GM03348 (cell line): ENCODE measurements around the gene CUL2.
A peak's percentile ranks its signal among the peaks of the same experiment; 100 is the strongest.
"Not testable (repeated sequence)": the region's sequence is repeated elsewhere in the genome, so short reads cannot be mapped to it uniquely, and the experiment has no call there.

ENCODE experiments used
- DNase-seq: peaks from one replicate; pipeline ENCODE4 v3.0.0; 2012; ENCODE audit warnings: low spot score

The CUL2 gene

DNA sequence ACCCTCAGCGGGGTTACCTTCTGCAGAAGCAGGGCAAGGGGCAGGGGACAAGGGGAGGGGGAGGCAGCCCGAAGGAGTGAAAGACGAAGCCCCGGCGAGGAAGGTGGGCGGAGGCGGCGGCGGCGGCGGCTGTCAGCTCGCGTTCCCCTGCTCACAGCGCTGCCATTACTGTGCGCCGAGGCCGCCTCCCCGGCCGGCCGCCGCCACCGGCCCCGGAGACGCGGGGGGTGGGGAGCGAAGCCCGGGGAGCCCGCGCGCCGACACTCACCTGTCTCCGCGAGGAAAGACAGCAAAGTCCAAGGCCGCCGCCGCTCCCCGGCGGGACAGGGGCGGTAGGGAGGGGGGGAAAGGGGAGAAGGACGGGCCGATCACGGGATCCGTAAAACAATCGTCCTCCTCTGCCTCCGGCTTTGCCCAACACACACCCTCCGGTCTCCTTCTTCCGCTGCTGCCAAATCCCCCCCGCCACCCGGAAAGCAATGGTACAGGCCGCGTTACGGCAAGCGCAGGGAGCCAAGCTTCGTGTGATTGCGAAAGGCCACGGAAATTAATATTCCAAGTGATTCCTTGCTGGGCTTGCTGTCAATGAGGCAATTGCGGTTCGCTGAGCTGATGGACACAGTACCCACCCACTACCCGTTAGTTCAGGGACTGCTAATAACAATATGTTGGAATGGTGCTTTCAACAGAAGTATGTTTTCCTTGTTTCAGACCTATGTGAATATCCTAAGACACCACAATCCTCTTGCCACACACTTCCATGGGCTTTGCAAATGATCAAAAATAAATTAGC is at the start of gene CUL2:
Gene CUL2, minus strand, starts transcription at position 180 of the 793 bp plus-strand sequence. CDS start 19,024 bp downstream, outside the sequence.
- DNase-seq: peak; percentile 97

DNA sequence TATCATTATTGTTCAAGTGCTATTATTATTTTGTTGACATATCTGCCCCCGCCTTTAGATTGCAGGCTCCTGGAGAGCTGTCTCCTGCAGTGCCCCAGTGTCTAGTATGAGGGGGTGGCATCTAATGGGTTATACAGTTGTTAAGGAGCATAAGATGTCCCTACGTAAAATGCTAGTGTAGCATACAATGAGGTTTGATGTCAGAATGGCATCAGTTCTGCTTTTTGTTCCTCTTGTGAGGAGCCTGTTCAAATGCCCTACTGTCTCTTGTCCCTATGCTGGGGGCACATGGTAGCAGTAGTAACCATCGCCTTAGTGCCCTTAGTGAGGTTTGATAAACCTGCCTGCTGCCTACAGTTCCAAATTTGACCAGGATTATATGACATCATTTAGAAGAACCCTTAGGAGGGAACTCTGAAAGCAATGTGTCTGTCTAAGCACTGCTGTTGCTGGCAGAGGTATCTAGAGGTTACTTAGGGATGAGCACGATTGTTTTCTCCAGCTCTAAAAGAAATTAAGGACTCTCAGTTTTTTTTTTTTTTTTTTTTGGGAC is 46.2 kb upstream of the CUL2 start:
- no peak for DNase-seq

DNA sequence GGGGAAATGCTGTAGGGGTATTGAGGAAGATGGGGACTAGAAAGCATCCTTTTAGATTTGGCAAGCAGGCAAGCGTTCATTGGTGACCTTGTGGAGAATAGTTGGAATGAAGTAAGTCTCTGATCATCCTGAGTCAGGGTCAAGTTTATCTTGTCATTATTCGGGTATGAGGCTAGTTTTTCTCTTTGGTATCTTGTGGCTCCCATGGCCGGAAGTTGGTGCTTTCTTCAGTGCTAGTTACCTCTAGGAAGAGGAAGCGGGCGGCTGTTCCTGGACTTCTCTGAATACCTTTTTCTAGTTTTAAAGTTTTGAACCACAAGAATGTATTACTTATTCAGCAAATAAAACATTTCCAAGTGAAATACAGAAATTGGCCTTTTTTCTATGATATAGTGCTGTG is 45.7 kb upstream of the CUL2 start:
- DNase-seq: peak; percentile 9

DNA sequence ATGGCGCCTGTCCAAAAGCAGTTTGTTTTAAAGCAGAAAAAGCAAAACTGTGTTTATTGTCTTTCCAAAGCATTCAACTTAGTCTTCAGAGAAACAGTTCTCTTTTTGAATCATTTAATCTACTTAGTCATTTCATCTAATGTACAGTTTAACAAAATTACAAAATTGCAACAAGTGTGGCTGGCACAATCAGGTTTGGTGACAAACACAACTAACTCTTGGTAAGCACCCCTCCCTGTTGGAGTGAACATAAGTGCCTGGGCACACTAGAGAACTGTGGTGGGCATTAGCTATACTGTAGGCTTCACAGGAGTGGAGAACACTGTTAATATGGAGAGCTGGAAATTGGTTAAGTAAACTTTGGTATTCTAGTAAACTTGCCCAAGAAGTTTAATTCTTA is 43.4 kb upstream of the CUL2 start:
- DNase-seq: no peak

DNA sequence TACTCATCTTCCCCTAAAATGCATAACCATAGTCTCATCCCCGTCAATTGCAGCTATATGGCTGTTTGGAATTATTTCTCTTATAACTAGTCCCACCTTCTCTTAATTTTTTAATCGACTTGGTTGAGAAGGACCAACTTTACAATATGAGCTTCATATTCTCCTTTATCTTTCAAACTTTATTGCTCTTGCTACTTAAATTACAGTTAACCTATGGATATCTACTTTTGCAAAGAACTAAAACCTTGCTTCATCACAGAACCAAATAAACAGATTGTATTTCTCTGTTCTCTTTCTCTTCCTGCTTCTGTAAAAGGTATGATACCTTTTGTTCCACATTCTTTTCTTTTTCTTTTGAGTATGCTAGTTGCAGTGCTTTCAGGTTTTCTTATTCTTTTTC is 42.6 kb upstream of the CUL2 start:
- DNase-seq: no peak

DNA sequence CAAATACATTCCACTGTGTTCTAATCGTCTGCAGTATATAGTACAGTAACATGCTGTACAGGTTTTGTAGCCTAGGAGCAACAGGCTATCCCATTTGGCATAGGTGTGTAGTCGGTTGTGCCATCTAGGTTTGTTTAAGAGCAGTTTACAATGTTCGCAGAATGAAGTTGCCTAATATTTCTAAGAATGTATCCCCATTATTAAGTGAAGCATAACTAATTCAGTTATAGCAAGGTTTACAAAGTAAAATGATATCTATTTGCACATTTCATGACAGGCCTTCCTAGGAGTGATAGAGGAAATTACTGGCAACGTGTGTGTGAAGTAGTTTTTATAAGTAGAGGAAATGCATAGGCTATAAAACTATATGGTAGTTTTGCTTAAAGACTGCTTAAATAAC is 40.5 kb upstream of the CUL2 start:
- DNase-seq: no peak

DNA sequence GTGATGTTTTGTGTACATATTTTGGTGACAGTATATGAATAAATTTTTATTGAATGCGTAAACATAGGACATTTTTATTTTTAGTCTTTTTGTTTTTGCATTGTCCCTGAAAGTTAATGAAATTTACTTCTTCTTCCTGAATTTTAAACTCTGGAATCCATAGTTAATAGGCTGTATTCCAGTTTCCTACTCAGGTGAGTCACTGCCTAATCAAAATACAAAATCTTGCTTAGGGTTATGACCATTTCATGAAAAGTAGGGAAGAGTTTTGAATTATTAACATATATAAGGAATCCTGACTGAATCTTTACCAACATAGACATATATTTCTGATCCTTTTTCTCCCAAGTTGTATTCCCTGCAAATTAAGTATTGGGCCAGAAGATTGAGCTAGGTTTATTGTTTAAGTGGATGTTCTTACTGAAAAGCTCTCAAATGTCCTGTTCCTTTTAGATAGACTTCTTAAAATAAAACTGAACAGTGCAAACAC is 39.1 kb upstream of the CUL2 start:
- no peak for DNase-seq

DNA sequence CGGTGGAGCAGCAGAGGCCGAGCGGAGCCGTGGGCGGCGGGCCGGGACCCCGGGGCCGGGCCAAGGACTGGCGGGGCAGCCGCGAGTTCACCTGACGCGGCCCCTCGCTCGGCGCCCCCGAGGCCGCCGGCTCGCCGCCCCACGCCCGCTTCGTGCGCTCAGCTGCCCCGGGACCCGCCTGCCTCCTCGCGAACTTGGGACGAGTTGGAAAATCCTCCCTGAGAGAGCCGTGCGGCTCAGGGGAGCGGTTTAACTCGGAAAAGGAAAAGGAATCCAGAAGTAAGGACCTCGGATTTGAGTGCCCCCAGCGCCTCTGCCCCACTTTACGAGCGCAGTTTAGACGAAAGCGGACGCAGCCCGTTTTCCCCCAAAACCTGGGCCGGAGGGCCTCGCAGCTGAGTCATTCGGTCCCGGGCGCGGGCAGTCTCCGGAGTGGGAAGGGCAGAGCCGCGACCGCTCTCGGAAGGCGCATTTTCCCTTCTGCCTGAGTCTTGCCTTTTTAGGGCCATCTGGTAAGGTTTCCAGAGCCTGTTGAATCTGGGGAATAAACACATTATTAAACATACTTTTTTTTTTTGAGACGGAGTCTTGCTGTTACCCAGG is 37.2 kb upstream of the CUL2 start:
- peak; percentile 77 for DNase-seq

DNA sequence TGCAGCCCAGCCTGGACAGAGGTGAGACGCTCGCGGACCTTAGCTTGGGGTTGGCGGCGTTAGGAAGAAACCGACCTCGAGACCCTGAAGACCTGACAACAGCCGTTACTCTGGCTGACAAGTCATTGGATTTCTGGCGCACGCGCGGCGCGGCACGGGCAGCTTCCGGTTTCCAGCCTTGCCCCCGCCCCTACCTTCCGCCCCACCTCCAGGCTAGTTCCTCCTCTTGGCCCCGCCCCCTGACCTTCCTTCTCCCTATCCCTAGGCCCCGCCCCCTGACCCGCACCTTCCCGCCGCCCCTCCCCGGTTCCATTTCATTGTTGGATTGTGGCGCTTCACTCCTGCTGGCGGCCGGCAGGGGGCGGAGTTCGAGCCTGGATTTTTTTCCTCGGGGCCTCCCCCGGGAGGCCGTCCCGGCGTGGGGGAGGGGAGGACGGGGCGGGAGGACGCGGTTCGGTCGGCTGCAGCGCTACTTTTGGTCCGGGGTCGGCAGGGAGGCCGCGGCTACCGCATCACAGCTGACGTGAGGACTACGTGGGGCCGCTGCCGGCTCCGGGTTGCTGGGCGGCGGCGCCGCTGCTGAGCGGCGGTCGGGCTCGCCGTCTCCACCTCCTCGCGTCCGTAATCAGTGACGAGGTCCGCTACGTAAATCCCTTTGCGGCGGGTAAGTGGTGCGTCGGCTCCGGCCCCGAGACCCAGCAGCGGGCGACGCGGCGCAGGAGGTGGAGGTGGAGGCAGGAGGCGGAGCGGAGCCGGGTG is 36.6 kb upstream of the CUL2 start, which contains the start of gene CREM:
Gene CREM, plus strand, starts transcription at position 317 of the 759 bp plus-strand sequence. CDS start 10,990 bp downstream, outside the sequence.
- DNase-seq: peak; percentile 98

DNA sequence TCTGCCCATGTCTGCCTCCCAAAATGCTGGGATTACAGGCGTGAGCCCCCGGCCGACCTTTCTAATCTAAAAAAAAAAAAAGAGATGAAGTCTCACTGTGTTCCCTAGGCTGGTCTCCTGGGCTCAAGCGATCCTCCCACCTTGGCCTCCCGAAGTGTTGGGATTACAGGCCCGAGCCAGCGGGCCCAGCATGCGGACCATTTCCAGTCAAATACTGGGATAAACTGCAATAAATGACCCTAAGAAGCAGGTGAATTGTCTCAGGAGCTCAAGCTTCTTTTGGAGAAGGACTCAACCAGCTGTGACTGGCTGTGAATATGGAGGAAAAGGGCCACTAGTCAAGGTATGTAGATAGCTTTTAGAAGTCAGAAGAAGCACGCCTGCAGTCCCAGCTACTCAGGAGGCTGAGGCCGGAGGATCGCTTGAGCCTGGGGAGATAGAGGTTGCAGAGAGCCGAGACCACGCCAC is 36.0 kb upstream of the CUL2 start:
- no peak for DNase-seq

DNA sequence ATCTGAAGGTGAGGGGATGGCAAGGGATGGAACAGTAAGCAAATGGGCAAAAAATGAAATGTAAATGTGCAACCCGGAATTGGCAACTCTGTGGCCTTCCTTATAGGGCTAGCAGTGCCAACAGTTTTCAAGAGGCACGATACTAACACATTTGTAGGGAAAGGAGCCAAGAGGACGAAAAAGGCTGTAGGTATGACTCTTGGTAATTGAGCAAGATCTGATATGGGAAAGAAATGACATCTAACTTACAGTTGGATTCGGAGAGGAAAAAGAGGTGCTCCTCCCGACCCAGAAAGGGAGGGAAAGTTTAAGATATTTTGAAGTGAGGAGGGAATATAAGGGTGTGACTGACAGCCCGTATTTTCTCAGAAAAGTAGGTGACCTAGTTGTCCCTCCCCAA is 34.4 kb upstream of the CUL2 start:
- DNase-seq: no peak

DNA sequence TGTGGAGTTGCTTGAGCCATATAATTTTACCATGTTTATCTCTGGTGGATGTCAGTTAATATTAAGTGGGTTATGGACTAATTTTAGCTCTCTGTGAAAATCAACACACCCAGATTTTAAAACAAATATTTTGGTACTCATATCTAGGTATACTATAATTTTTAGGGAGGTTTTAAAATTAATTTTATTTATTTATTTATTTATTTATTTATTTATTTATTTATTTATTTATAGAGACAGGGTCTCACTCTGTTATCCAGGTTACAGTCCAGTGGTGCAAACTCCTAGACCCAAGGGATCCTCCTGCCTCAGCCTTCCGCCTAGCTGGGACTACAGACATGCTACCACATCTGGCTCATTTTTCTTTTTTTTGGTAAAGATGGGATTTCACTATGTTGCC is 29.2 kb upstream of the CUL2 start:
- DNase-seq: no peak

DNA sequence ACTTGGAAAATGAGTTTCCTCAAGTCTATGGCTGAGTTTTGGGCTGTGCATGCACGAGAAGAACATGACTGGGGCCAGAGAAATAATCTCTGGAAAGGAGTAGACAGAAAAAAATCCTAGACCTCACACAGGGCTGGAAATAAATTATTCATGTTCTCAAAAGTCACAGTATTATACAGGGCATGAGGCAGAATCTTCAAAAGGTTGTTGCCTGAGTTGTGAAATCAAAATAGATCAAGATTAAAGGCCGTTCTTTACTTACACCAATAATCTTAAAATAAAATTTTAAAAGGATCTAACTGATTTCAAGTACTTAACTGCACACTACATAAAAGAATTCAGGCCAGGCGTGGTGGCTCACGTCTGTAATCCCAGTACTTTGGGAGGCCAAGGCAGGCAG is 22.4 kb upstream of the CUL2 start:
- no peak for DNase-seq

DNA sequence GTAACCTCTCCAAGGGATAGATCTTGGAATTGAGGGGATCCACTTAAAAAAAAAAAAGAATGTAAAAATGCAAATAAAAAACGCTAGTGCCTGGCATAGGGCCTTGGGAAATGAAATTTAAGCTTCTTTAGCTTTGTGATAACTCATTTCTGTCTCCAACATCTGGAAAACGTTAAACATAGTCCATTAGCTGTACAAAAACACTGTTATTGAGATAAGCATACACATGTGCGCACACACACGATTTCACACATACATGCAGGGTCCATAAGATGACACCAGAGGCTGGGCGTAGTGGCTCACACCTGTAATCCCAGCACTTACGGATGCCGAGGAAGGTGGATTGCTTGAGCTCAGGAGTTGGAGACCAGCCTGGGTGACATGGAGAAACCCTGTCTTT is 13.7 kb upstream of the CUL2 start:
- no peak for DNase-seq

DNA sequence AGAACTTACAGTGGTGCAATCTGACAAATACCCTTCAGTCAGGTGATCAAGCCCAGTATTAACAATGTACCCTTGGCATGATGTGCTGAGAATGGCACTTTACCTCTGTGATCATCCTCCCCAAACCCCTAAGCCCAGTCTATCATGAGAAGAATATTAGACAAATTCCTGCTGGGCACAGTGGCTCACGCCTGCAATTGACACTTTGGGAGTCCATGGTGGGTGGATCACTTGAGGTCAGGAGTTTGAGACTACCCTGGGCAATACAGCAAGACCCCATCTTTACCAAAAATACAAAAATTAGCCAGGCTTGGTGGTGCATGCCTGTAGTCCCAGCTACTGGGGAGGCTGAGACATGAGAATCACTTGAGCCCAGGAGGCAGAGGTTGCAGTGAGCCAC is 7.4 kb upstream of the CUL2 start:
- no peak for DNase-seq

DNA sequence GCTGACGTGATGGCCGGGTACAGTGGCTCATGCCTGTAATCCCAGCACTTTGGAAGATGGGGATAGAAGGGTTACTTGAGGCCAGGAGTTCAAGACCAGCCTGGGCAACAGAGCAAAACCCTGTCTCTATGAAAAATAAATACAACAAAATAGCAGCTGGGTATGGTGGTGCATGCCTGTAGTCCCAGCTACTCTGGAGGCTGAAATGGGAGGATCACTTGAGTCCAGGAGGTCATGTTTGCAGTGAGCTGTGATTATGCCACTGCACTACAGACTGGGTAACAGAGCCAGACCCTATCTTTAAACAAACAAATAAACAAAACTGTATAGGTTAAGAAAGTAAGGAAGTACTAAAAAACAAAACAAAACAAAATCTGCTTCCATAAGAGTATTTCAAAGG is 6.2 kb upstream of the CUL2 start:
- no peak for DNase-seq

DNA sequence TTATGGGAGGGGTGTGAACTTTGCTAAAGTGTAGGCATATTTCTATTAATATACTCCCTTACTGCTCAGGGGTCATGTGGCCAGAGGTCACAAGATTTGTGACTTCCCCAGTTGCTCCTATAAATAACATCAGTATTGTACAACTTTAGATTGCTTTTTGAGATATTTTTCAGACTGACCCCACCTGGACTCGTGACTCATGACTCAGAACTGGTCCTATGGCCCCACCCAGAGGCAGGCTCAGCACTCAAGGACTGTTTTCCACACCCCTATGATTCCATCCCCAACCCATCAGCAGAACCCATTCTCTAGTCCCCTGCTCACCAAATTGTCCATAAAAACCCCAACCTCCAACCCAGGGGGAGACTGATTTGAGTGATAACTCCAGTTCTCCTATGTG is 2.7 kb upstream of the CUL2 start:
- DNase-seq: no peak

DNA sequence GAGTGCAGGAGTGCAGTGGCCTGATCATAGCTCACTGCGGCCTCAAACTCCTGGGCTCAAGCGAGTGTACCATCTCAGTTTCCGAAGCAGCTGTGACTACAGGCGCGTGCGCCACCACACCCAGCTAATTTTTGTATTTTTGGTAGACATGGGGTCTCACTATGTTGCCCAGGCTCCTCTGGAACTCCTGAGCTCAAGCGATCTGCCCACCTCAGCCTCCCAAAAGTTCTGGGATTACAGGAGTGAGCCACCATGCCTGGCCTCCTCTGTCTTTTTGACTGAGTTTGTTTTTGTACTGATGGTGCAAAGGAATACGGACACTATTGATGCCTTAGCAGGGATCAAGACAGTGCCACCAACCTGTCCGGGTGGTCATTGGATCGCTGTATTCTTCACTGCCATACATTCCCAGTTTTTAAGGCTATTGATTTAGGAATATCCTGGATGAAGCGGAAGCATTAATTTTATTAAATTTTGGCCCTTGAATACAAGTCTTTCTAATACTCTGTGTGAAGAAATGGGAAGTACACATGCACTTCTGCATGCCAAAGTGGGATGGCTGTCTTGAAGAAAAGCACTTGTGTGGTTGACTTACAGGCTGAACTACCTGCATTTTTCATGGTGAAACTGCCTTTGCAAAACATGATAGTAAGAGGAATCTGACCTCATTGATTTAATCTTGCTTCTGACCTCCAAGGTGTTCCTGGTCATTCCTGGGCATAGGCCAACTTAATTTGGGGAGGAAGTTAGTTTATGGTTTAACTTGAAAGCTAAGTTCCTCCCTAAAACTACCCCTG is 2.1 kb upstream of the CUL2 start:
- DNase-seq: no peak

DNA sequence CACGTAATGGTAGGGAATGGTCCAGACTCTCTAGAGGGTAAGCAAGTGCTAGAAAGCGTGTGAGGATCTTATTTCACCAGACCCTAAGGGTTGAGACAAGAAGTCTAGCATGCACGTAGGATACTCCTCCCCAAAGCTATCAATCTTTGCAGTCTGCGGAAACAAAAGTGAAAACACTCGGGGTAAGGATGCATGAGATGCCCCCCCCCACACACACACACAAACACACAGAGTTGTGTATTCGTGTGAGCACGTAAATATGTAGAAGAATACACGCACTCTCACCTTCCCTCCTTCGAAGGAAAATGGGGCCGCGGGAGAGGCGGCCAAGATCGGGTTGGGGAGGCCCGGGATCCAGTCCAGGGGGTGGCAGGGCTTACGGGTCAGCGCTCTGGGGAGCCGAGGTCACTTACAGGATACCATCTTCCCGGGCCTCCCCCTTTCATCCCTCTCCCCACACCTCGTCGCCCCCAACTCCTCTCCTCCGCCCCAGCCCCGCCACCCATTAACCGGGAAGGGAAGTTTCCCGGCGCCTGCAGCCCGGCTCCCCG is 455 bp downstream of the CUL2 start:
- DNase-seq: peak; percentile 45

DNA sequence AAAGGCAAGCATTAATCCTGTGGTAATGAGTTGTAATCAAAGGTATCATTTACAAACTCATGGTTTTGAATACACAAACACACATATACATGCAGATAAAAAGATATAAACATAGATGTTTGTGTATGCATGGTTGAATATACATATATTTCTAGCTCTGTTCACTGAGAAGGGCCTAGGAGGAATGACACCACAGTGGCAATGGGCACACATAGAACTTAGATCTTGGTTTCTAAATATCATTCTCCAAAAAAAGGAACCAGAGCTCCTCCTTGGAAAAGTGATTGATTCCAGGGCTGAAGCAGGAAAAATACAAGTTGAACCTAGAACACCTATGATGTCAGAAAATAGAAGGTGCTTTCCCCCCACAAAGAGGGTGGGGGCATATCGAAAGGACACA is 6.9 kb downstream of the CUL2 start:
- DNase-seq: no peak

DNA sequence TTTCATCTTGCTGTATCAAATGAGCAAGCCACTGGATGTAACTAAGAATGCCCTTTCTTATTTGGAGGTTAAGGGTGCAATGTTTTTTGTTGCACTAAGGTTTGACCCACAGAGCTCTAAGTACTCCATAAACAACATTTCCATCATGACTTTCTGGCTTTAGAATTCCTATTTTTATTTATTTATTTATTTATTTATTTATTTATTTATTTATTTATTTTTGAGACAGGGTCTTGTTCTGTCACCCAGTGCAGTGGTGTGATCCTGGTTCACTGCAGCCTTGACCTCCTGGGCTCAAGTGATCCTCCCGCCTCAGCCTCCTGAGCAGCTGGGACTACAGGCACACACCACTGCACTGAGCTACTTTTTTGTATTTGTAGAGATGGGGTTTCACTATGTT is 9.9 kb downstream of the CUL2 start:
- DNase-seq: not testable (repeated sequence)
